ENCODE data around the gene LRRFIP2. TPM values are rescaled to one million over a fixed set of nuclear protein-coding genes. Genes with fewer than 3 reads are reported as not detected.

Gene LRRFIP2
- total RNA-seq, 4 donors from 2014 or later: 85.7 to 103 (median 100.0) TPM

DNA sequence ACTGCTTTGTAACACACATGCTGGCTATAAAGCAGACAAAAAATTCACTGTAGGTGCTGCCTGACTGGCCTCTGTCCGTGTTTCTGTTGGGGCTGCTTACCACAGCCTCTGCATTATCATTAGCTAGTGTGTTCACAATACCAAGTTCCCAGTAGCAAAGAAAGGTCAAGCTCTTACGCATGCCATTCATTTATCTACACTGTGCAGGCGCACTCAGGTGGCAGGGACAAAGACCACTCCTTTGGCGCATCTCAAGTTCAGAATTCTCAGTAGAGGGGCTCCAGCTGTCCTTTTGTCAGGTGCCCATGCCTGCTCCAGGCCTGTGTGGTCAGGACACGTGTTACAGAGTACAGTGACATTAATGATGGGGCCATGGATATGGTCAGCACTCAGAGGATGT, 158.7 kb downstream of the LRRFIP2 start:
- H3K36me3 ChIP-seq: peaks cover 8 to 96% of the 10 kb centered on the region in 2 donors
- no peak for DNase-seq
- H3K4me3 ChIP-seq: no peak overlapping the region
- TF ChIP-seq, protein P1, sequence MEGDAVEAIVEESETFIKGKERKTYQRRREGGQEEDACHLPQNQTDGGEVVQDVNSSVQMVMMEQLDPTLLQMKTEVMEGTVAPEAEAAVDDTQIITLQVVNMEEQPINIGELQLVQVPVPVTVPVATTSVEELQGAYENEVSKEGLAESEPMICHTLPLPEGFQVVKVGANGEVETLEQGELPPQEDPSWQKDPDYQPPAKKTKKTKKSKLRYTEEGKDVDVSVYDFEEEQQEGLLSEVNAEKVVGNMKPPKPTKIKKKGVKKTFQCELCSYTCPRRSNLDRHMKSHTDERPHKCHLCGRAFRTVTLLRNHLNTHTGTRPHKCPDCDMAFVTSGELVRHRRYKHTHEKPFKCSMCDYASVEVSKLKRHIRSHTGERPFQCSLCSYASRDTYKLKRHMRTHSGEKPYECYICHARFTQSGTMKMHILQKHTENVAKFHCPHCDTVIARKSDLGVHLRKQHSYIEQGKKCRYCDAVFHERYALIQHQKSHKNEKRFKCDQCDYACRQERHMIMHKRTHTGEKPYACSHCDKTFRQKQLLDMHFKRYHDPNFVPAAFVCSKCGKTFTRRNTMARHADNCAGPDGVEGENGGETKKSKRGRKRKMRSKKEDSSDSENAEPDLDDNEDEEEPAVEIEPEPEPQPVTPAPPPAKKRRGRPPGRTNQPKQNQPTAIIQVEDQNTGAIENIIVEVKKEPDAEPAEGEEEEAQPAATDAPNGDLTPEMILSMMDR (IDR thresholded peaks at IDR 0.05 in 4 of 5, conservative IDR thresholded peaks at IDR 0.05 in 1 of 5): no peak
- TF ChIP-seq POLR2A (IDR thresholded peaks at IDR 0.05): no peak
- no peaks in the 10 kb centered on the region for H3K4me1 ChIP-seq
- in situ Hi-C loops (cut with MboI; ENCODE audit: low sequenced_read_pairs in 4 of 4) (loop anchor here in 1 of 4 donors (25.0 kb wide), 1 partner anchor 197 kb away; no protein-coding TSS in a partner anchor), intact Hi-C loops (cut with DNase I; ENCODE audit: low total_unique reads) (no loop called here)
- no peak overlapping the region for H3K27ac ChIP-seq
- no peaks in the 10 kb centered on the region for H3K9me3 ChIP-seq
- ATAC-seq: no peak
- H3K27me3 ChIP-seq: no peaks in the 10 kb centered on the region

GRCh38 chr3:37014620-37015019, 159.8 kb downstream of the LRRFIP2 start:
- Histone ChIP-seq H3K27ac (no peak overlapping the region), H3K9me3 (no peaks in the 10 kb centered on the region), H3K27me3 (no peaks in the 10 kb centered on the region), H3K4me1 (no peaks in the 10 kb centered on the region), H3K4me3 (no peak overlapping the region), H3K36me3 (peaks cover 8 to 95% of the 10 kb centered on the region in 2 donors)
- no peak for DNase-seq
- TF ChIP-seq, protein P1 (IDR thresholded peaks at IDR 0.05 in 4 of 5, conservative IDR thresholded peaks at IDR 0.05 in 1 of 5): no peak
- TF ChIP-seq POLR2A (IDR thresholded peaks at IDR 0.05): no peak
- no peak for ATAC-seq
- in situ Hi-C loops (cut with MboI; ENCODE audit: low sequenced_read_pairs in 4 of 4) (loop anchor here in 1 of 4 donors (25.0 kb wide), 1 partner anchor 198 kb away; no protein-coding TSS in a partner anchor), intact Hi-C loops (cut with DNase I; ENCODE audit: low total_unique reads) (no loop called here)

Other genes starting within 250 kb of the LRRFIP2 start
- gene TRANK1, start 229.5 kb downstream of the LRRFIP2 start, total RNA-seq: 1 to 10 TPM; 2.1 to 4.6 (median 2.4) TPM
- gene EPM2AIP1, start 181.5 kb downstream of the LRRFIP2 start, total RNA-seq: 10 to 100 TPM in 1 of 4 donors, 1 to 10 TPM in 3; 5.3 to 10.1 (median 8.6) TPM
- 10 to 100 TPM; 25.2 to 52.5 (median 36.4) TPM for gene MLH1, start 181.1 kb downstream of the LRRFIP2 start, total RNA-seq
- gene GOLGA4, start 68.7 kb upstream of the LRRFIP2 start, total RNA-seq: 100 to 1,000 TPM; 233 to 357 (median 269) TPM

Data from gastrocnemius medialis (tissue), 4 donors.